T47D (cell line): Measurements from ENCODE around the gene MRAP2.
A peak's percentile ranks its signal among the peaks of the same experiment; 100 is the strongest.

ENCODE experiments used
- DNase-seq, 2 experiments: peaks; one replicate each; pipeline versions ENCODE4 v3.0.0 to v3.0.0-alpha.2; 2011 to 2012; ENCODE audit warnings: low read depth in 1 of 2, low spot score in 1 of 2
- JUND ChIP-seq: IDR thresholded peaks from 2 replicates; pipeline ENCODE4 v1.6.1; 2012; ENCODE audit warnings: low read depth
- in situ Hi-C: cut with HindIII; loops from 2 replicates; pipeline ENCODE4 v1.10.0; 2016; ENCODE audit warnings: low sequenced_read_pairs, low pct_unique_long_range_greater_than_20kb

Gene MRAP2, protein sequence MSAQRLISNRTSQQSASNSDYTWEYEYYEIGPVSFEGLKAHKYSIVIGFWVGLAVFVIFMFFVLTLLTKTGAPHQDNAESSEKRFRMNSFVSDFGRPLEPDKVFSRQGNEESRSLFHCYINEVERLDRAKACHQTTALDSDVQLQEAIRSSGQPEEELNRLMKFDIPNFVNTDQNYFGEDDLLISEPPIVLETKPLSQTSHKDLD

GRCh38 chr6:84033523-84034451 lies at the start of gene MRAP2:
Gene MRAP2 (plus strand): TSS chr6:84033772. CDS start chr6:84055319, 21,547 bp downstream.
- TF ChIP-seq JUND: no peak
- peak; percentile 22 to 33 for DNase-seq
- in situ Hi-C loops: no loop called here

DNA sequence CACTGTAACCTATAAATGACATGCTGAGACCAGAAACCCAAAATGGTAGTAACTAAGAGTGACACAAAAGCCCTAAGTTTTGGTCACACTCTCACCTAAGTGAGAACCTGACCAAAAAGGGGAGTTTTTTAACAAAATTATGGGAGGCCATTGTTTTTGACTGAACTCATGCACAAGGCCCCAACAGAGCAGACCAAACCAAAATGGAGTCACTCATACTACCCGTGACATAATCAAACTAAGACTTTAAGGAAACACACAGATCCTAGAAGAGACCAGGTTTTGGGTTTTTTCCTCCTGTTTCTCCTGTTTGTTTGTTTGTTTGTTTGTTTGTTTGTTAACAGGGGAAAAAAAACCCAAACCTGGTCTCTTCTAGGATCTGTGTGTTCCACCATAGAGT lies 49.2 kb upstream of the MRAP2 start:
- in situ Hi-C loops: no loop called here
- no peak for TF ChIP-seq JUND
- DNase-seq: no peak

- no peak for DNase-seq
- TF ChIP-seq JUND: no peak
- in situ Hi-C loops: no loop called here
These were observed 48.3 kb upstream of the MRAP2 start for GRCh38 chr6:83985308-83985713.

GRCh38 chr6:83985715-83986114 lies 47.9 kb upstream of the MRAP2 start:
- in situ Hi-C loops: no loop called here
- DNase-seq: no peak

DNA sequence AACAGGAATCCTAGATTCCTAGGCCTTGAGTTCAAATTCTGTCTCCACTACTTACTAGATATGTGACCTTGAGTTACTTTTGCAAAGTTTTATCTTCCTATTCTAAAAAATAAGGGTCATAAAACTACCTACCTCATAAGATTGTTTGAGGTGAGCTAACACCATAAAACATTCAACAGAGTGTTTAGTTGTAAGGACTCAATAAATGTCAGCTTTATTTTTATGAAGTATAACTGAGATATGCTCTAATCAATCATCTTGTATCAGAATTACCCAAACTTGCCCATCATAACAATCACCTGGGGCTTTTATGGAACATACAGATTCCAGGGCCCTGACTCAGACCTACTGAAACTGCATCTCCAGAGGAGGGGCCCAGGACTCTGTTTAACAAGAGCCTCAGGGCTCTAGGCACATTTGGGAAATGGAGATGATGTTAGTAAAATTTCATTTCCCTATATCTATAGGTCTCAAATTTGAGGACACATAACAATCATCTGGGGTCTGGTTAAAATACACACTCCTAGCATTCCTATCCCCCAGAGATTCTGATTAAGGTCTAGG lies 35.5 kb upstream of the MRAP2 start:
- DNase-seq: no peak
- in situ Hi-C loops: no loop called here
- no peak for TF ChIP-seq JUND

More at GRCh38 chr6:83985715-83986114, 47.9 kb upstream of the MRAP2 start:
- no peak for TF ChIP-seq JUND

GRCh38 chr6:84001119-84001518 lies 32.5 kb upstream of the MRAP2 start:
- DNase-seq: no peak
- TF ChIP-seq JUND: no peak
- in situ Hi-C loops: no loop called here

DNA sequence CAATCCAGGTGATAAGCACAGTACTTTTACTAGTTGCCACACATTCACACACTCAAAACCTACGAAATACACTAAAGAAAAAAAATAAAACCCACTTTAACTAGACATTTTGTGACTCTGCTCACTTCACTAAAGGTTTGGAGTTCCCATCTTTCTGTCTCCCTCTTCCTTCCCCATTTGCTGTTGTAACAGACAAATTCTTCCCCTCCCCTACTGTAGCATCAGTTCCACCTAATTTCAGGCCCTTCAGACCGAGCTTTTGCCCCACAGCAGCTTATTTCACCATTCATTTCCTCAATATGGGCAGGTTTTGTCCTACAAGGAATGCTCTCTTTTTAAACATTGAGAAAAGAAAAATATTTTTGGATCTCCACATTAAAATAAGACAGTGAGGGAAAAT lies 31.3 kb upstream of the MRAP2 start:
- DNase-seq: no peak
- no peak for TF ChIP-seq JUND
- in situ Hi-C loops: no loop called here

- in situ Hi-C loops: no loop called here
- TF ChIP-seq JUND: no peak
- no peak for DNase-seq
These were observed 30.4 kb upstream of the MRAP2 start for GRCh38 chr6:84003131-84003530.

GRCh38 chr6:84003654-84004053 lies 29.9 kb upstream of the MRAP2 start:
- in situ Hi-C loops: no loop called here
- DNase-seq: no peak
- no peak for TF ChIP-seq JUND

DNA sequence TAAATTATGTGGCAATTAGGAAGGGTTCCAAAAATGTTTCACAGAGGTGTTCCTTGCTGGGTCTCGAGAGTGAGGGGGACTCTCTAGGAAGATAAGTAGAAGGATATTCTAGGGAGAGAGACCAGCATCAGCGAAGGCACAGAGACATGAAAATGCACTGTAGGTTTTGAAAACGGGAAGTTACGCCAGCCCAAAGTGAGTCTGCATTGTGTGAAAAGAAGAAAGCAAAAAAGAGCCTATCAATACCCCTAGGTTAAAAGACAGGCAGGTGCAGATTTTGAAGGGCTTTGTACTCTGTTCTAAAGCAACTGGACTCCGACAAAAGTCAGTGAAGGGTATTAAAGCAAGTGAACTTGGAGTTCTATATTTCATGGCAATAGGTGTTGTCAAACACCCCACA lies 25.7 kb upstream of the MRAP2 start:
- no peak for DNase-seq
- no peak for TF ChIP-seq JUND
- in situ Hi-C loops: no loop called here

DNA sequence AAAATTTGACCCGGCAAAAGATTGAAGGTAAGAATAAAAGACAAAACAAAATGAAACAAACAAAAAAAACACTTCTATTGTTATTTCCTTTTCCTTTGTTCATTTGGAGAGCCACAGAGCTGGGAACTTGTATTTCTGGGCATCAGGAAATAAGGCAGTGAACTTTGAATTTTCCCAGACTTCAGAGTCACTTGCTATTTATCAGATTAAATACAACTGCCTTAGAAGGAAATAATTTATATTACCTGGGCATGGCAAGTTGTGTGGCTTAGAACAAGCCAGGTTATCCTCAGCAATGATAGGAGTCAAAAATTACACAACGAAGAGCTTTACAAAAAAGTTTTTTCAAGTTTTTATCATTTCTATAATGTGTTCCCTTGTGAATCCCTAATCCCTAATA lies 20.2 kb upstream of the MRAP2 start:
- DNase-seq: no peak
- in situ Hi-C loops: no loop called here
- no peak for TF ChIP-seq JUND

GRCh38 chr6:84013931-84014330 lies 19.6 kb upstream of the MRAP2 start:
- DNase-seq: no peak
- no peak for TF ChIP-seq JUND
- in situ Hi-C loops: no loop called here

DNA sequence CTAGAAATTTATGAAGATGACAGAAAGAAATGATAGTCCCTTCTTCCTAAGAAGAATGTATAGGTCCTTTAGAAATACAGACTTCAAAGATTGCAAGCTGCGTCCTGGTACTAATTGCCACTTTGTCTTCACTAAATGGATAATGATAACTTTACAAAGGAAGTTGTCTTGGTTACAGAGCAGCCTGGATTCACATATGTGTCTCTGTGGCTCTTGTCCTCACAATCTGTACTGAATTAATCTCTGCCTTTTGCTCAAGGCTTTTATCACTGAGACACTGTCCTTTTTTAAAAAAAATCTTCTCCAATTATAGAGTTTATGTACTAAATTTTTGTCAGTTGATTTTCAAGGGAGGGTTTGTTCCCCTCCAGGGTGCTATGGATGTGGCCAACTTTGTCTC lies 17.5 kb upstream of the MRAP2 start:
- in situ Hi-C loops: no loop called here
- no peak for TF ChIP-seq JUND
- no peak for DNase-seq
